Non-pigmented ciliary epithelial cell (primary cell): ENCODE data around the gene NOS3.

Source experiments
- DNase-seq: peaks from one replicate; pipeline ENCODE4 v3.0.0-alpha.2; 2010; ENCODE audit warnings: low read depth

NOS3 gene

GRCh38 chr7:150965273-150965830, 25.5 kb upstream of the NOS3 start:
- DNase-seq, result no peak

- DNase-seq, result no peak
Observed at GRCh38 chr7:150966002-150966401, 24.8 kb upstream of the NOS3 start.

DNA sequence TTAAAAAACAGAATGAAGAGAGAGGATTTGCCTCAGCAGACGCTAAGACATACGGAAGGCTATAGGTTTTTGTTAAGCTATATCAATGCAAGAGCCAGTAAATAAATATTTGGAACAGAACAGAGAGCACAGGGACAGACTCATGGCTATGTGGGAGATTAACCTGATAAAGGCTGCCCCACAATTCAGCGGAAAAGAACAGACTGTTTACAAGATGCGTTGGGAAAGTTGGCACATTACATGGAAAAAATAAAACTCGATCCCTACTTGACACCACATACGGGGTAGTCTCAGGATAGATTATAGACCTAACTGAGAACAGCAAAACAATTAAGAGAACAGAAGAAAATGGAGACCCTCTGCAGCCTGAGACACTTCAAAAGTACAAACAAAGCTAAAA, 23.5 kb upstream of the NOS3 start:
- no peak for DNase-seq

- DNase-seq, result no peak
Observed at GRCh38 chr7:150968056-150968733, 22.6 kb upstream of the NOS3 start.

DNA sequence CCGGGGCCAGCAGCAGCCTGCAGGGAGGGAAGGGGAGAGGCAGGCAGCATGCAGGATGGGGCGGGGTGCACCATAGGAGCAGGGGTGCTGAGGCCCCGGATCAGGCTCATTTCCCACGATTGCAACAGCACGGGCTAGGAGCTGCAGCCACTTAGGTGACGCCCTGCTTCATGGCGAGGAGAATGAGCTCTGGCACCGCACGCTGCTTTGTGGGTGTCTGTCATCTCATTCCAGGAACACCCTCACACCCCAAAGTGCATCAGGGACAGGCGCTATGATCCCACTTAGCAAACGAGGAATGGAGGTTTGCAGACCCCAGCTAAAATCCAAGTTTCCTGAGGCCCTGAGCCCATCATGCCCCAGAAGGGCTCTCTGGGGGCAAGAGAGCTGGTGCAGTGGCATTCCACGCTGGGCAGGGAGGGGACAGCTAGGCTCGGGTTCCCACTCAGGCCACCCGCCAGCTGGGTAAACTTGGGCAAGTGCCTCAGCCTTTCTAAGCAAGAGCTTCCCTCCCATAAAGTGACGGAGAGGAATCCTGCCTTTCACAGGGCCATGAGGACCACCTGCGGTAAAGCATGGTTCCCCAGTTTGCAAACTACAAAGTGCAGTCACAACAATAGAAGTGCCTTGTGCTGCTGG, 22.0 kb upstream of the NOS3 start:
- no peak for DNase-seq

DNA sequence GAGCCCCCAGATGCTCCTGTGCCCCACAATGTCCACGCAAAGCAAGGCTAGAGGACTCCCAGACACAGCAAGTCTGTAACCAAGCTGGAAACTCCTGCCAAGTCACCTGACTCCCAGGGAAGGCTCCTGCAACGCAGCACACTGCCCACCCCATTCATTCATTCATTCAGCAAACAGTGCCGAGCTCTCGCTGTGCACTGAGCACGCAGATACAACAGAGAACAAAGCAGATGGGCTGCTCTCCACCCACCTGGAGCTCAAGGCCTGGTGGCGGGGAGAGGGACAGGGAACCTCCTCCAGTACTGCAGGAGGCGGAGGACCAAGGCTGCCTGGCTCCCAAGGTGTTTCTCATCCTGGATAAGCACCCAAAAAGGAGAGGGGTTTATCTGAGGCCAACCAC, 21.3 kb upstream of the NOS3 start:
- DNase-seq, result no peak

DNA sequence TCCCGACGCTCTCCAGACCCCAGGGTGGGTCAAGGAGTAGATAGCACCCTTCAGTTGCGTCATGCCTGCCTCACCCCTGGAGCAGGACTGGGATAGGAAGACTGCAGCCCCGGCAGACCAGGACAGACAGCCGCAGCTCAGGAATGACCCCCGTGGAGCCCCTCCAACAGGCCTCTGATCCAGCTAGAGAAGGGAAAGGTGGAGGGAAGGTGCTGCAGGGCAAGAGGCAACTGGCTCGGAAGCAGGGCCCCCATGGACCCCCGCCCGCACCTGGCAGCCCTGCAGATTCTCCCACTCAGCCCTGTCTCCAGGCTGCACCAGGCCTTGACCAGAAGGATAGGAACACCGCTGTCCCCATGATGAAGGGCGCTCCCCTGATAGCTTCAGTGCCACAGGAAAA, 20.4 kb upstream of the NOS3 start:
- no peak for DNase-seq

- no peak for DNase-seq
Observed at GRCh38 chr7:150971242-150972022, 19.4 kb upstream of the NOS3 start.

GRCh38 chr7:150972023-150972468, 18.8 kb upstream of the NOS3 start:
- no peak for DNase-seq

GRCh38 chr7:150972741-150973140, 18.1 kb upstream of the NOS3 start:
- no peak for DNase-seq

- DNase-seq, result no peak
Observed at GRCh38 chr7:150973571-150974451, 17.0 kb upstream of the NOS3 start.

GRCh38 chr7:150974468-150975391, 16.1 kb upstream of the NOS3 start:
- no peak for DNase-seq

- DNase-seq, result no peak
Observed at GRCh38 chr7:150975536-150976319, 15.1 kb upstream of the NOS3 start.

GRCh38 chr7:150976529-150977381, 14.1 kb upstream of the NOS3 start:
- no peak for DNase-seq

DNA sequence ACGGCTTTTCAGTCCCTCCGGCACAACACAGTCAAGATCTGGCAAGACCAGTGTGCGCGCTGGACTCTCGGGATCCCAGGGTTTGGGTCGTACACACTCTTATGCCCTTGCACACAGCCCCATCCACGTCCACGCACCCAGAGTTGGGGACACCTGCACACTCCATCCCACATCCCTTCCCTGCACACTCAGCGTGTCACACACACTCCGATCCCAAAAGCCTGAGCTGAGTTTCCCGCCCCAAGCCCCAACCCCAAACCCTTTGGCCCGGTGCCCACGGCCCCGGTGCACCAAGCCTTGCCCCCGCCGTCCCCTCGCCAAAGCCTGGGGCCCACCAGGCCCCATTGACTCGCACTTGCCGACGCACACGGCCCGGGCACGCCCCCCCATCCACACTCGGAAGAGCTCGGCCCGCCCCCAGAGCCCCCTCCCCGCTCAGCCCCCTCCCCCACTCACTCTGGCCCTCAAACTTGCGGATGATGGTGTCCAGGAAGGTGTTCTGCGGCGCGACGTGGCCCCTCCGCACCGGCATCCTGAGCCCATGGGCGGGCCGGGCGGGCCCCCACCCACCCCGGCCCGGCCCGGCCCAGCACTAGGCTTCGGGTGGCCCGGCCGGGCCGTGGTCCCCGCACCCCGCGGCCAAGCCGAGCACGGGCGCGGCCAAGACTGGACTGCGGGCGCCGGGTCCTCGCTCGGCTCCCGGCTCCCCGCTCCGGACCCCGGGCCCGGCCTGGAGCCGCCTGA, 13.3 kb upstream of the NOS3 start:
- no peak for DNase-seq

DNA sequence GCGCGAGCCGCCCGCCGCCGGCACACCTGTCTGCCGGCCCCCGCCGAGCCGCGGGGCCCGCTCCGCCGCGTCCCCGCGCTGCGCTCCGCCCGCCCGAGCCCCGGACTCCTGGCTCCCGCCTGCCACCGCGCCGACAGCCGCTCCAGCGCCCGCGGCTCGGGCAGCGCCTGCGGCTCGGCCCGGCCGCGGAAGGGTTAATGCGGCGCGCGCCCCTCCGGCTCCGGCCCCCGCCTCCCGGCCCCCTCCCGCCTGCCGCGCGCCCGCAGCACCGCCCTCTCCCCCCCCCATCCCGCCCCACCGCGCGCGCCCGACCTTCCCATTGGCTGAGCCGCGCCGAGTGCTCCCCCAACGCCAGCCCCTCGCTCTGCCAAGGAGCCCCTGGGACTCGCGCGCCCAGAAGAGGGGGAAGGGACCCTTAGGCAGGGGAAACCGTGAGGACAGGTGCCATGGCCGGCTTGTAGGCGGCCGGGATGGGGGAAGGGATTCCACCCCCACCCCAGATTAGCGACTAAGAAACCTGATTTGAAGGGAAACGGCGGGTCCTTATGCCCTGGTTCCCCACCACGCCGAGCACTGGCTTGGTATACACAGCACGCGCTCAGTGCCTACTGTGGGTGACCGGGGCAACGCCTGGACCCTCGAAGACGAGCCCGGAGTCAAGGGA, 12.6 kb upstream of the NOS3 start, which contains the start of gene KCNH2:
KCNH2 (minus strand) TSS at position 196 of the 664 bp plus-strand sequence. CDS start 408 bp downstream, outside the sequence.
- no peak for DNase-seq

GRCh38 chr7:150979713-150980390, 11.0 kb upstream of the NOS3 start:
- no peak for DNase-seq
